ENCODE measurements around the gene DAZL.

DAZL gene

GRCh38 chr3:16608816-16609215 lies 3.6 kb upstream of the DAZL start:
- no peak overlapping the region for H4K91ac ChIP-seq (ENCODE audit: low read depth, low read length, poor library complexity)
- H3K4me2 ChIP-seq (ENCODE audit: insufficient read depth, low read length, poor library complexity, severe bottlenecking) = no peak overlapping the region
- H2BK5ac ChIP-seq (ENCODE audit: low read length) = no peak overlapping the region
- no peaks in the 10 kb centered on the region for H3K27me3 ChIP-seq (ENCODE audit: control insufficient read depth in 3 of 3, insufficient read depth in 3 of 3, low read depth in 1 of 3, low read length in 3 of 3)
- H3K23ac ChIP-seq (ENCODE audit: low read depth, low read length, poor library complexity) = no peak overlapping the region
- H2BK120ac ChIP-seq (ENCODE audit: low read depth, low read length) = no peak overlapping the region
- no peak overlapping the region for H2AFZ ChIP-seq (ENCODE audit: low read length)
- H2BK15ac ChIP-seq (ENCODE audit: low read length) = no peak overlapping the region
- no peak overlapping the region for H3K14ac ChIP-seq (ENCODE audit: low read length)
- H4K8ac ChIP-seq (ENCODE audit: low read depth, low read length) = no peak overlapping the region
- no peak overlapping the region for H2AK5ac ChIP-seq (ENCODE audit: low read depth, low read length)
- H3K27ac ChIP-seq (replicated peaks; ENCODE audit: low read length) = no peak overlapping the region
- H3K9ac ChIP-seq (ENCODE audit: low read depth, low read length, poor library complexity) = no peak overlapping the region
- no peak overlapping the region for H3K4ac ChIP-seq (ENCODE audit: low read length)
- no CpG with 5 or more reads among the region's 2 CpGs for WGBS, 2 donors (ENCODE audit: extremely low coverage in 2 of 2, insufficient read length in 2 of 2, insufficient replicate concordance in 1 of 2)
- H3K18ac ChIP-seq (ENCODE audit: low read length) = no peak overlapping the region
- H3K79me1 ChIP-seq (ENCODE audit: low read depth, low read length) = no peaks in the 10 kb centered on the region
- DNase-seq (ENCODE audit: low spot score) = no peak
- no peaks in the 10 kb centered on the region for H3K4me1 ChIP-seq (ENCODE audit: control insufficient read depth in 2 of 2, insufficient read depth in 1 of 2, low read depth in 1 of 2, low read length in 2 of 2)
- no peak overlapping the region for H2BK12ac ChIP-seq (ENCODE audit: low read length)
- H3K36me3 ChIP-seq (replicated peaks in 1 of 2; ENCODE audit: control insufficient read depth in 2 of 2, insufficient read depth in 2 of 2, low read length in 2 of 2) = peaks cover 0 to 1% of the 10 kb centered on the region in 2 donors
- peaks cover 0 to 5% of the 10 kb centered on the region in 2 donors for H3K9me3 ChIP-seq (replicated peaks in 1 of 2; ENCODE audit: control insufficient read depth in 2 of 2, insufficient read depth in 1 of 2, low read depth in 1 of 2, low read length in 2 of 2)
- no peak overlapping the region for H3K4me3 ChIP-seq (ENCODE audit: low read length in 2 of 2)

- Histone ChIP-seq H2AK5ac (ENCODE audit: low read depth, low read length) (no peak overlapping the region), H3K23ac (ENCODE audit: low read depth, low read length, poor library complexity) (no peak overlapping the region), H3K36me3 (replicated peaks in 1 of 2; ENCODE audit: control insufficient read depth in 2 of 2, insufficient read depth in 2 of 2, low read length in 2 of 2) (peaks cover 0 to 1% of the 10 kb centered on the region in 2 donors), H3K4me3 (ENCODE audit: low read length in 2 of 2) (no peak overlapping the region), H3K9ac (ENCODE audit: low read depth, low read length, poor library complexity) (no peak overlapping the region), H3K9me3 (replicated peaks in 1 of 2; ENCODE audit: control insufficient read depth in 2 of 2, insufficient read depth in 1 of 2, low read depth in 1 of 2, low read length in 2 of 2) (peaks cover 0 to 5% of the 10 kb centered on the region in 2 donors), H3K27me3 (ENCODE audit: control insufficient read depth in 3 of 3, insufficient read depth in 3 of 3, low read depth in 1 of 3, low read length in 3 of 3) (no peaks in the 10 kb centered on the region), H4K8ac (ENCODE audit: low read depth, low read length) (no peak overlapping the region), H3K18ac (ENCODE audit: low read length) (no peak overlapping the region), H2AFZ (ENCODE audit: low read length) (no peak overlapping the region), H2BK15ac (ENCODE audit: low read length) (no peak overlapping the region), H4K91ac (ENCODE audit: low read depth, low read length, poor library complexity) (no peak overlapping the region), H3K79me1 (ENCODE audit: low read depth, low read length) (no peaks in the 10 kb centered on the region), H3K4ac (ENCODE audit: low read length) (no peak overlapping the region), H3K27ac (replicated peaks; ENCODE audit: low read length) (no peak overlapping the region), H3K14ac (ENCODE audit: low read length) (no peak overlapping the region), H2BK12ac (ENCODE audit: low read length) (no peak overlapping the region), H3K4me1 (ENCODE audit: control insufficient read depth in 2 of 2, insufficient read depth in 1 of 2, low read depth in 1 of 2, low read length in 2 of 2) (no peaks in the 10 kb centered on the region), H2BK5ac (ENCODE audit: low read length) (no peak overlapping the region), H2BK120ac (ENCODE audit: low read depth, low read length) (no peak overlapping the region), H3K4me2 (ENCODE audit: insufficient read depth, low read length, poor library complexity, severe bottlenecking) (no peak overlapping the region)
- no peak for DNase-seq (ENCODE audit: low spot score)
- WGBS, 2 donors (ENCODE audit: extremely low coverage in 2 of 2, insufficient read length in 2 of 2, insufficient replicate concordance in 1 of 2) = no CpG with 5 or more reads among the region's 3 CpGs
Measured at GRCh38 chr3:16607718-16608117, 2.5 kb upstream of the DAZL start.

GRCh38 chr3:16606398-16606797 lies 1.2 kb upstream of the DAZL start:
- Histone ChIP-seq H2AK5ac (ENCODE audit: low read depth, low read length) (no peak overlapping the region), H3K79me1 (ENCODE audit: low read depth, low read length) (no peaks in the 10 kb centered on the region), H3K27ac (replicated peaks; ENCODE audit: low read length) (no peak overlapping the region), H3K4me1 (ENCODE audit: control insufficient read depth in 2 of 2, insufficient read depth in 1 of 2, low read depth in 1 of 2, low read length in 2 of 2) (no peaks in the 10 kb centered on the region), H3K9me3 (replicated peaks in 1 of 2; ENCODE audit: control insufficient read depth in 2 of 2, insufficient read depth in 1 of 2, low read depth in 1 of 2, low read length in 2 of 2) (peaks cover 0 to 5% of the 10 kb centered on the region in 2 donors), H2BK120ac (ENCODE audit: low read depth, low read length) (no peak overlapping the region), H3K4ac (ENCODE audit: low read length) (no peak overlapping the region), H2BK5ac (ENCODE audit: low read length) (no peak overlapping the region), H3K18ac (ENCODE audit: low read length) (no peak overlapping the region), H4K8ac (ENCODE audit: low read depth, low read length) (no peak overlapping the region), H3K4me2 (ENCODE audit: insufficient read depth, low read length, poor library complexity, severe bottlenecking) (no peak overlapping the region), H3K23ac (ENCODE audit: low read depth, low read length, poor library complexity) (no peak overlapping the region), H2BK12ac (ENCODE audit: low read length) (no peak overlapping the region), H3K4me3 (ENCODE audit: low read length in 2 of 2) (no peak overlapping the region), H3K9ac (ENCODE audit: low read depth, low read length, poor library complexity) (no peak overlapping the region), H3K36me3 (replicated peaks in 1 of 2; ENCODE audit: control insufficient read depth in 2 of 2, insufficient read depth in 2 of 2, low read length in 2 of 2) (peaks cover 0 to 1% of the 10 kb centered on the region in 2 donors), H3K27me3 (ENCODE audit: control insufficient read depth in 3 of 3, insufficient read depth in 3 of 3, low read depth in 1 of 3, low read length in 3 of 3) (no peaks in the 10 kb centered on the region), H4K91ac (ENCODE audit: low read depth, low read length, poor library complexity) (no peak overlapping the region), H2AFZ (ENCODE audit: low read length) (no peak overlapping the region), H2BK15ac (ENCODE audit: low read length) (no peak overlapping the region), H3K14ac (ENCODE audit: low read length) (no peak overlapping the region)
- DNase-seq (ENCODE audit: low spot score) = no peak
- no CpG with 5 or more reads among the region's 4 CpGs for WGBS, 2 donors (ENCODE audit: extremely low coverage in 2 of 2, insufficient read length in 2 of 2, insufficient replicate concordance in 1 of 2)

GRCh38 chr3:16605966-16606365 lies 743 bp upstream of the DAZL start:
- Histone ChIP-seq H3K27me3 (ENCODE audit: control insufficient read depth in 3 of 3, insufficient read depth in 3 of 3, low read depth in 1 of 3, low read length in 3 of 3) (no peaks in the 10 kb centered on the region), H3K9me3 (replicated peaks in 1 of 2; ENCODE audit: control insufficient read depth in 2 of 2, insufficient read depth in 1 of 2, low read depth in 1 of 2, low read length in 2 of 2) (peaks cover 0 to 5% of the 10 kb centered on the region in 2 donors), H4K8ac (ENCODE audit: low read depth, low read length) (no peak overlapping the region), H3K18ac (ENCODE audit: low read length) (no peak overlapping the region), H2AFZ (ENCODE audit: low read length) (no peak overlapping the region), H3K4me1 (ENCODE audit: control insufficient read depth in 2 of 2, insufficient read depth in 1 of 2, low read depth in 1 of 2, low read length in 2 of 2) (no peaks in the 10 kb centered on the region), H3K23ac (ENCODE audit: low read depth, low read length, poor library complexity) (no peak overlapping the region), H3K4ac (ENCODE audit: low read length) (no peak overlapping the region), H3K4me3 (ENCODE audit: low read length in 2 of 2) (no peak overlapping the region), H2BK5ac (ENCODE audit: low read length) (no peak overlapping the region), H3K4me2 (ENCODE audit: insufficient read depth, low read length, poor library complexity, severe bottlenecking) (no peak overlapping the region), H3K79me1 (ENCODE audit: low read depth, low read length) (no peaks in the 10 kb centered on the region), H4K91ac (ENCODE audit: low read depth, low read length, poor library complexity) (no peak overlapping the region), H2AK5ac (ENCODE audit: low read depth, low read length) (no peak overlapping the region), H2BK15ac (ENCODE audit: low read length) (no peak overlapping the region), H3K27ac (replicated peaks; ENCODE audit: low read length) (no peak overlapping the region), H3K14ac (ENCODE audit: low read length) (no peak overlapping the region), H3K36me3 (replicated peaks in 1 of 2; ENCODE audit: control insufficient read depth in 2 of 2, insufficient read depth in 2 of 2, low read length in 2 of 2) (peaks cover 0 to 1% of the 10 kb centered on the region in 2 donors), H2BK120ac (ENCODE audit: low read depth, low read length) (no peak overlapping the region), H3K9ac (ENCODE audit: low read depth, low read length, poor library complexity) (no peak overlapping the region), H2BK12ac (ENCODE audit: low read length) (no peak overlapping the region)
- no CpG with 5 or more reads among the region's 8 CpGs for WGBS, 2 donors (ENCODE audit: extremely low coverage in 2 of 2, insufficient read length in 2 of 2, insufficient replicate concordance in 1 of 2)
- no peak for DNase-seq (ENCODE audit: low spot score)

Data from neuronal stem cell (in vitro differentiated cells).